Kidney (tissue), 22 donors: Measurements from ENCODE around the gene CCDC7. TPM values are rescaled to one million over a fixed set of nuclear protein-coding genes. Genes with fewer than 3 reads are reported as not detected.
"Not testable (repeated sequence)": the region's sequence is repeated elsewhere in the genome, so short reads cannot be mapped to it uniquely, and the experiment has no call there.

Source experiments
- DNase-seq, 5 donors: peaks; one replicate each; pipeline ENCODE4 v3.0.0-alpha.2; 2013 to 2020
- FAIRE-seq: peaks from 2 replicates; lab custom pipeline; 2012; peaks lifted over from hg19 to GRCh38; lab: Jason Lieb, UNC
- H3K27ac ChIP-seq, 2 donors: one replicate each; pipeline ENCODE4 v1.7.0; 2013; ENCODE audit warnings: low read depth in 2 of 2, low read length in 2 of 2, inconsistent platforms in 1 of 2
- H3K27me3 ChIP-seq: one replicate; pipeline ENCODE4 v1.7.1; 2013; ENCODE audit warnings: low read length, inconsistent platforms; ENCODE audit not compliant: control insufficient read depth, insufficient read depth
- H3K36me3 ChIP-seq, 3 donors: one replicate each; pipeline versions ENCODE4 v1.7.0 to v1.7.1; 2013; ENCODE audit warnings: low read length in 3 of 3, control low read depth in 1 of 3, inconsistent platforms in 1 of 3; ENCODE audit not compliant: insufficient read depth in 3 of 3, control insufficient read depth in 2 of 3
- H3K4me1 ChIP-seq, 3 donors: one replicate each; pipeline versions ENCODE4 v1.7.0 to v1.7.1; 2013; ENCODE audit warnings: low read length in 3 of 3, inconsistent platforms in 1 of 3, low read depth in 1 of 3; ENCODE audit not compliant: control insufficient read depth in 2 of 3, insufficient read depth in 2 of 3
- H3K4me3 ChIP-seq, 3 donors: one replicate each; pipeline versions ENCODE4 v1.7.0 to v1.8.1; 2013; ENCODE audit warnings: low read length in 3 of 3, control low read depth in 1 of 3, inconsistent platforms in 1 of 3
- H3K9ac ChIP-seq, 3 donors: one replicate each; pipeline versions ENCODE4 v1.7.0 to v1.7.1; 2013; ENCODE audit warnings: low read length in 3 of 3, control low read depth in 1 of 3, inconsistent platforms in 1 of 3
- H3K9me3 ChIP-seq, 3 donors: one replicate each; pipeline versions ENCODE4 v1.7.0 to v1.7.1; 2013; ENCODE audit warnings: low read length in 3 of 3, control low read depth in 1 of 3, inconsistent platforms in 1 of 3; ENCODE audit not compliant: control insufficient read depth in 2 of 3, insufficient read depth in 1 of 3
- intact Hi-C: fragments of 100-400 bp; cut with DNase I; formaldehyde crosslinking; loops from one replicate; pipeline ENCODE4 v1.11.1; 2022
- long read RNA-seq, 10 donors: library from polyadenylated mRNA in 1 of 10; unstranded in 1 of 10; transcript quantifications; one replicate each; pipeline ENCODE4 v2.0.0 and lab custom pipeline, GENCODE V29; 2021 to 2026
- polyA plus RNA-seq: library from polyadenylated mRNA; stranded (reverse); fragments of 350-450 nt; fragmentation: Illumina TruSeq; extraction: RNeasy Lipid Tissue Mini Kit (QIAGEN cat#74804); gene quantifications from one replicate; pipeline ENCODE4 v1.2.3, GENCODE V29; 2014; ENCODE audit warnings: low read depth, low replicate concordance; ENCODE audit not compliant: insufficient read depth
- total RNA-seq: library from RNA; stranded (reverse); fragmentation: NEBNext Ultra II Directional; extraction: Animal tissue kit (Norgen Biotek cat#: 25700); gene quantifications from one replicate; pipeline ENCODE4 v1.2.1, GENCODE V29; 2021
- TF ChIP-seq, protein P1 (sequence below): IDR thresholded peaks from 3 replicates; pipeline ENCODE4 v1.5.1; 2012; ENCODE audit warnings: mild to moderate bottlenecking, moderate library complexity, borderline replicate concordance; ENCODE audit not compliant: insufficient read depth; ENCODE audit errors: extremely low read depth
- donor health status: control.
- donor health status: control.
- donor health status: control.
- donor health status: control.
- donor health status: control.
- donor health status: DM: yes; HTN: yes; CAD: no.
- donor health status: Normal renal cell carcinoma (clear cell type).

The CCDC7 gene
- 28.0 TPM for total RNA-seq
- 0.84 TPM for polyA plus RNA-seq
- long read RNA-seq, donor 1, partial matches to known transcripts = 240 of 305 reads
- long read RNA-seq, donor 1, other reads (novel, unspliced or antisense) = 65 of 305 reads
- long read RNA-seq, donor 2 = 0 reads
- long read RNA-seq, donor 3, partial matches to known transcripts = 285 of 414 reads
- long read RNA-seq, donor 3, other reads (novel, unspliced or antisense) = 129 of 414 reads
- long read RNA-seq, donor 4 = 0 reads
- long read RNA-seq, donor 5 = 0 reads
- long read RNA-seq, donor 6 = 0 reads
- long read RNA-seq, donor 7, partial matches to known transcripts = 1 of 2 reads
- long read RNA-seq, donor 7, other reads (novel, unspliced or antisense) = 1 of 2 reads
- long read RNA-seq, donor 8, partial matches to known transcripts = 375 of 375 reads
- long read RNA-seq, donor 8, other reads (novel, unspliced or antisense) = 0 of 375 reads
- long read RNA-seq, donor 9 = 0 reads
- long read RNA-seq, donor 10 = 0 reads

DNA sequence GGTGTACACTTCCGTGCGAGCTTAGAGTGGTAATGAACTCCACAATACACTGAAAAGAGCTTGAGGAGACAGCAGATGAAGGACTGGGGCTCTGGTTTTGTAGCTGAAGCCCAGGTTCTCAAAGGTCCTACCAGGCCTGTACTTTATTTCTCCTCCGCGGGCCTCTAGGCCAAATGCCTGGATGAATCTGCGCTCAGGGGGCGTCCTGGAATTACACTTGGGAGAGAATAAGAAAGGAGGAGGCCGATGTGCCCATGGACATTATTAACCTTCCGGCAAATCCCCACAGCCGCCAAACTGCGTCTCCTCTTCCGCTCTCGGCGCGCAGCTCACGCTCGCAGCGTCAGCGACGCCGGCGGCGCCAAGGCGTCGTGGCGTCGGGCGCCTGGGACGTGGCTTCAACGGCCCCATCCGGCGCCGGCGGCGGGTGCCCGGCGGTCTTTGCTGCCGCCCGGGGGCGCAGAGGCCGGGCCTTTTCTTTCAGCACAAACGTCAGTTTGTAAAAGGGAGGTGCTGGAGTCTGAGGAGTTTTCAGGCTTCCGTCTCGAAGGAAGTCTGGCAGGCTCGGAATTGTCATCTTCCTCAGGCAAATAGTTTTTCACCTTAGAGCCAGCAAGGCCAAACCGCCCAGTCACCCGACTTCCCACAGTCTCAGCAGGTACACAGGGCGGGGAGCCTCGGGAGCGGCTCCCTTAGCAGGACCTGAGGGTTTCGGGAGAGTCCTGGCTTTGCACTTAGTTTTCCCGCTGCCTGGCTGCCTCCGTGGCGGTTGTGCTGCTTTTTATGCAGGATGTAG, at the start of gene CCDC7:
Gene CCDC7, plus strand, starts transcription at position 401 of the 796 bp plus-strand sequence. CDS start 5,503 bp downstream, outside the sequence.
- peak within 1 kb of the TSS; percentile 84 to 88 (median 87) for H3K4me3 ChIP-seq
- H3K36me3 ChIP-seq = no peaks in the 10 kb centered on the region
- TF ChIP-seq, protein P1, sequence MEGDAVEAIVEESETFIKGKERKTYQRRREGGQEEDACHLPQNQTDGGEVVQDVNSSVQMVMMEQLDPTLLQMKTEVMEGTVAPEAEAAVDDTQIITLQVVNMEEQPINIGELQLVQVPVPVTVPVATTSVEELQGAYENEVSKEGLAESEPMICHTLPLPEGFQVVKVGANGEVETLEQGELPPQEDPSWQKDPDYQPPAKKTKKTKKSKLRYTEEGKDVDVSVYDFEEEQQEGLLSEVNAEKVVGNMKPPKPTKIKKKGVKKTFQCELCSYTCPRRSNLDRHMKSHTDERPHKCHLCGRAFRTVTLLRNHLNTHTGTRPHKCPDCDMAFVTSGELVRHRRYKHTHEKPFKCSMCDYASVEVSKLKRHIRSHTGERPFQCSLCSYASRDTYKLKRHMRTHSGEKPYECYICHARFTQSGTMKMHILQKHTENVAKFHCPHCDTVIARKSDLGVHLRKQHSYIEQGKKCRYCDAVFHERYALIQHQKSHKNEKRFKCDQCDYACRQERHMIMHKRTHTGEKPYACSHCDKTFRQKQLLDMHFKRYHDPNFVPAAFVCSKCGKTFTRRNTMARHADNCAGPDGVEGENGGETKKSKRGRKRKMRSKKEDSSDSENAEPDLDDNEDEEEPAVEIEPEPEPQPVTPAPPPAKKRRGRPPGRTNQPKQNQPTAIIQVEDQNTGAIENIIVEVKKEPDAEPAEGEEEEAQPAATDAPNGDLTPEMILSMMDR = peak; percentile 28
- H3K27ac ChIP-seq = peak within 1 kb of the TSS; percentile 91 to 97
- FAIRE-seq = no peak
- peak within 1 kb of the TSS; percentile 85 to 96 (median 95) for H3K9ac ChIP-seq
- no peaks in the 10 kb centered on the region for H3K27me3 ChIP-seq
- DNase-seq = peak; percentile 85 to 96 (median 93)
- intact Hi-C loops = no loop called here
- no peaks in the 10 kb centered on the region for H3K4me1 ChIP-seq
- no peaks in the 10 kb centered on the region for H3K9me3 ChIP-seq

DNA sequence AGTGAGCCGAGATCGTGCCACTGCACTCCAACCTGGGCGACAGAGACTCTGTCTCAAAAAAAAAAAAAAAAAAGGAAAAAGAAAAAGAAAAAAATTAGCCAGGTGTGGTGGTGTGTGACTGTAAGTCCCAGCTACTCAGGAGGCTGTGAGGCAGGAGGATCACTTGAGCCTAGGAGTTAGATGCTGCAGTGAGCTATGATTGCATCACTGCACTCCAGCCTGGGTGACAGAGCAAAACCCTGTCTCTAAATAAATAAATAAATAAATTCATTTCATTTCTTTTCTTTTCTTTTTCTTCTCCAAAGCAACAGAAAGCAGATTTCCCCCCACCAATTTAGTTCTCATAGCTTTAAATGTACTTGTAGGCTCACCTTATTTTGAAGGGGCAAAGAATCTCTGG, 48.8 kb upstream of the CCDC7 start:
- H3K36me3 ChIP-seq, H3K27ac ChIP-seq, H3K4me1 ChIP-seq, H3K4me3 ChIP-seq, FAIRE-seq, H3K9ac ChIP-seq, intact Hi-C loops, H3K27me3 ChIP-seq, DNase-seq, H3K9me3 ChIP-seq: not testable (repeated sequence)

DNA sequence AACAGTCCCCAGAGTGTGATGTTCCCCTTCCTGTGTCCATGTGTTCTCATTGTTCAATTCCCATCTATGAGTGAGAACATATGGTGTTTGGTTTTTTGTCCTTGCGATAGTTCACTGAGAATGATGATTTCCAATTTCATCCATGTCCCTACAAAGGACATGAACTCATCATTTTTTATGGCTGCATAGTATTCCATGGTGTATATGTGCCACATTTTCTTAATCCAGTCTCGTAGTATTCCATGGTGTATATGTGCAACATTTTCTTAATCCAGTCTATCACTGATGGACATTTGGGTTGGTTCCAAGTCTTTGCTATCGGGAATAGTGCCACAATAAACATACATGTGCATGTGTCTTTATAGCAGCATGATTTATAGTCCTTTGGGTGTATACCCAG, 46.2 kb upstream of the CCDC7 start:
- H3K27ac ChIP-seq, H3K36me3 ChIP-seq, H3K4me3 ChIP-seq, H3K9me3 ChIP-seq, DNase-seq, H3K4me1 ChIP-seq, FAIRE-seq, intact Hi-C loops, H3K27me3 ChIP-seq, H3K9ac ChIP-seq: not testable (repeated sequence)

DNA sequence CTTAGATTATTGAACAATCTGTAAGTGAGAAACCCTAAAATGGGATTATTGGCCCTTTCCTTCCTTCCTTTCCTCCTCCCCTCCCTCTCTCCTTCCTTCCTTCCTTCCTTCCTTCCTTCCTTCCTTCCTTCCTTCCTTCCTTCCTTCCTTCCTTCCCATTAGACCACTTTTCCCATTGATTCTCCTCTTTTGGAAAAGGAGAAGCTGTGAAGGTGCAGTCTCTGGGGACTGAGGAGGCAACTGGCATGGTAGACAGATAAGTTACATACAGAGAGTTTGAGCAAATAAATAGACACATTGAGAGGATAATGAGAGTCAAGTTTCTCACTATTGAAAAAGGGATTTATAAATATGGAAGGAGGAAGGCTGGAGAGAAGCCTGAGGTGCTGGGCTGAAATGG, 45.0 kb upstream of the CCDC7 start:
- FAIRE-seq (no peak), DNase-seq (no peak)
- H3K9ac ChIP-seq = no peak overlapping the region
- no peaks in the 10 kb centered on the region for H3K9me3 ChIP-seq
- TF ChIP-seq, protein P1 = no peak
- no peak overlapping the region for H3K27ac ChIP-seq
- no peaks in the 10 kb centered on the region for H3K36me3 ChIP-seq
- no peaks in the 10 kb centered on the region for H3K4me1 ChIP-seq
- no peak overlapping the region for H3K4me3 ChIP-seq
- intact Hi-C loops = no loop called here
- H3K27me3 ChIP-seq = no peaks in the 10 kb centered on the region
